ENCODE data around the gene HMGB4. TPM values are rescaled to one million over a fixed set of nuclear protein-coding genes. Genes with fewer than 3 reads are reported as not detected.

Gene HMGB4
- total and polyA plus RNA-seq, 3 donors from 2014 or later = 237 to 687 (median 622) TPM

DNA sequence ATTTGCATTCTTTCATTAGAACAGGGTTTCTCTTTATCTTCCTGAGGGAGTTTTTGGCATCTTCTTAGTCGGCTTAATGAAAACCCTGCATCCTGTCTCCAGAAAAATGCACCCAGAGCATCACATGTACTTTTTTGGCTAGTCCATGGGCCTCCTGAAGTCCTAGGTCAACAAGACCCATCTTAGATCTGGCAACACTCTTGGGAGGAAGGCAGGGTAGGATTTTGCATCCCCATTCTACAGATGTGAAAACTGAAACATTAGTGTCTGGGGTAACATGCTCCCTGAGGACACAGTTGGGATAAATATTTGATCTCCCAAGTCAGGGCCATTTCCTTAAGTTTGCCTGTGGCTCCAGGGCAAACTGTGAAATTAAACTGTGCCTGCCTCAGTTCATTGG is 40.0 kb upstream of the HMGB4 start:
- H3K4me1 ChIP-seq = no peaks in the 10 kb centered on the region
- H3K36me3 ChIP-seq (ENCODE audit: low read depth, missing control alignments) = no peaks in the 10 kb centered on the region
- H3K27me3 ChIP-seq = no peaks in the 10 kb centered on the region
- WGBS, 2 donors = 65 to 66% methylated on average over 1 of the region's 1 CpG
- no peaks in the 10 kb centered on the region for H3K9me3 ChIP-seq
- no peak overlapping the region for H3K27ac ChIP-seq
- no peak for DNase-seq
- no peak overlapping the region for H3K4me3 ChIP-seq
- no peak for TF ChIP-seq POLR2A (IDR thresholded peaks at IDR 0.05)
- TF ChIP-seq, protein P1, sequence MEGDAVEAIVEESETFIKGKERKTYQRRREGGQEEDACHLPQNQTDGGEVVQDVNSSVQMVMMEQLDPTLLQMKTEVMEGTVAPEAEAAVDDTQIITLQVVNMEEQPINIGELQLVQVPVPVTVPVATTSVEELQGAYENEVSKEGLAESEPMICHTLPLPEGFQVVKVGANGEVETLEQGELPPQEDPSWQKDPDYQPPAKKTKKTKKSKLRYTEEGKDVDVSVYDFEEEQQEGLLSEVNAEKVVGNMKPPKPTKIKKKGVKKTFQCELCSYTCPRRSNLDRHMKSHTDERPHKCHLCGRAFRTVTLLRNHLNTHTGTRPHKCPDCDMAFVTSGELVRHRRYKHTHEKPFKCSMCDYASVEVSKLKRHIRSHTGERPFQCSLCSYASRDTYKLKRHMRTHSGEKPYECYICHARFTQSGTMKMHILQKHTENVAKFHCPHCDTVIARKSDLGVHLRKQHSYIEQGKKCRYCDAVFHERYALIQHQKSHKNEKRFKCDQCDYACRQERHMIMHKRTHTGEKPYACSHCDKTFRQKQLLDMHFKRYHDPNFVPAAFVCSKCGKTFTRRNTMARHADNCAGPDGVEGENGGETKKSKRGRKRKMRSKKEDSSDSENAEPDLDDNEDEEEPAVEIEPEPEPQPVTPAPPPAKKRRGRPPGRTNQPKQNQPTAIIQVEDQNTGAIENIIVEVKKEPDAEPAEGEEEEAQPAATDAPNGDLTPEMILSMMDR (IDR thresholded peaks at IDR 0.05) = no peak
- intact Hi-C loops (cut with DNase I; ENCODE audit: low total_unique reads) = no loop called here

DNA sequence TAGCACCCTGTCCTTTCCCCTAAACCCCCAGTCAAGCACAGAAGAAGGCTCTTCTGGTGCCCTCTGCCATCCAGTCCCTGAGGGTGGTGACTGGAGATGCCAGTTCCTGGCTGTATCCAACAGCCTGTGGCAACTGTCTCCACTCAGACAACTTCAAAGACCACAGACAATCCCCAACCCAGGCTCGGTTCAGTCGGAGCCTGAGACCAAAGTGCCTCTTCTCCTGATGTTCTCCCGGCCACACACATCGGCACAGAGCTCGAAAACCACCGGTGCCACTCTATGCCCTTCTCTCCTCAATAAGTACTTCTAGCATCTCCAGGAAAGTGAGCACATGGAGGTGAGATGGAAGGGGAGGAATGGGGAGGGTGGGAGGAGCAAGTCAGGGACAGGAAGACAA is 39.6 kb upstream of the HMGB4 start:
- no peaks in the 10 kb centered on the region for H3K9me3 ChIP-seq
- intact Hi-C loops (cut with DNase I; ENCODE audit: low total_unique reads) = no loop called here

DNA sequence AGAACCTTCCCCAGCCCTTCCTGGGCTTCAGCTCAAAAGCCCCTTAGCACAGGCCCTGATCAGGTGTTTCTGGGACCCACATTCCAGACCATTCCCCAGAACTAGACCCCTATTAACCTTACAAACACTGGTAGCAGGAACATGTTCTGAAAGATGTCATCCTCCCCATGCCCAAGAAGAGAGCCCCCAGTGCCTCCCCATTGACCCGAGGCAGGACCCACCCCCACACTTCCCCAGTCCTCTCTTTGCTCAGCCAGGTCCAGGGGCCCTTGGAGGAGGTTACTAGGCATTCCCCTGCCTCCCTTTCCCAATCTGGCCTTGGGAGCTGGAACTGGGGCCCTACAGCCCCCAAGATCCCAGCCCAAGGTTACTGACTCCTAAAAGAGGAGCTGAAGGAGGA is 38.9 kb upstream of the HMGB4 start:
- no peaks in the 10 kb centered on the region for H3K36me3 ChIP-seq (ENCODE audit: low read depth, missing control alignments)
- H3K4me1 ChIP-seq = no peaks in the 10 kb centered on the region
- no peaks in the 10 kb centered on the region for H3K27me3 ChIP-seq
- intact Hi-C loops (cut with DNase I; ENCODE audit: low total_unique reads) = no loop called here
- WGBS, 2 donors = 74% methylated on average over 1 of the region's 1 CpG; no CpG with 5 or more reads in 1 of the 2 donors
- H3K27ac ChIP-seq = no peak overlapping the region
- H3K4me3 ChIP-seq = no peak overlapping the region
- TF ChIP-seq, protein P1 (IDR thresholded peaks at IDR 0.05) = no peak
- no peak for TF ChIP-seq POLR2A (IDR thresholded peaks at IDR 0.05)
- no peak for DNase-seq
- H3K9me3 ChIP-seq = no peaks in the 10 kb centered on the region

More for the DNA sequence above, 39.6 kb upstream of the HMGB4 start:
- no peaks in the 10 kb centered on the region for H3K36me3 ChIP-seq (ENCODE audit: low read depth, missing control alignments)
- H3K4me3 ChIP-seq = no peak overlapping the region
- H3K4me1 ChIP-seq = no peaks in the 10 kb centered on the region
- no peak for DNase-seq
- no peak for TF ChIP-seq POLR2A (IDR thresholded peaks at IDR 0.05)
- TF ChIP-seq, protein P1 (IDR thresholded peaks at IDR 0.05) = no peak
- H3K27ac ChIP-seq = no peak overlapping the region
- WGBS, 2 donors = 95 to 97% methylated on average over 6 of the region's 6 CpGs
- H3K27me3 ChIP-seq = no peaks in the 10 kb centered on the region

DNA sequence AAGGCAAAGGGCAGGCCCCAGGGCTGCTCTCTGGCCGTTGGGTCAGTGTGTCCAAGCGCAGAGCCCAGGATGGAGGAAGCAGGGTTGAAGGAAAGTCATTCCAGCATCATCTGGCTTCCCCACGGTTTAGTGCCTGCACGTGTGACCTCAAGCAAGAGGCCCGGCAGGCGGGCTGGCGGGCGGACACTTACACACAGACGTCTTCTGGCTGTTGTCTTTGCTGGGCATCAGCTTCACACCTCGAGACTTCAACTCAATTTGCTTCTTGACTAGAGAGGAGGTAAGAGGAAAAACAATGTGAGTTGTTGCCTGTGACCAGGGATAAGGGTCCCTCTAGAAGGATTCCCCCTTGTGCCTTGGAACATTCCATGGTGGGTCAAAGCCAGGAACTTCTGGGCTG is 38.4 kb upstream of the HMGB4 start:
- intact Hi-C loops (cut with DNase I; ENCODE audit: low total_unique reads) = no loop called here
- no peaks in the 10 kb centered on the region for H3K4me1 ChIP-seq
- no peaks in the 10 kb centered on the region for H3K27me3 ChIP-seq
- TF ChIP-seq, protein P1 (IDR thresholded peaks at IDR 0.05) = no peak
- no peak for TF ChIP-seq POLR2A (IDR thresholded peaks at IDR 0.05)
- H3K4me3 ChIP-seq = no peak overlapping the region
- no peak for DNase-seq
- no peaks in the 10 kb centered on the region for H3K36me3 ChIP-seq (ENCODE audit: low read depth, missing control alignments)
- 66 to 74% methylated on average over 10 of the region's 10 CpGs for WGBS, 2 donors
- H3K9me3 ChIP-seq = no peaks in the 10 kb centered on the region
- H3K27ac ChIP-seq = no peak overlapping the region

DNA sequence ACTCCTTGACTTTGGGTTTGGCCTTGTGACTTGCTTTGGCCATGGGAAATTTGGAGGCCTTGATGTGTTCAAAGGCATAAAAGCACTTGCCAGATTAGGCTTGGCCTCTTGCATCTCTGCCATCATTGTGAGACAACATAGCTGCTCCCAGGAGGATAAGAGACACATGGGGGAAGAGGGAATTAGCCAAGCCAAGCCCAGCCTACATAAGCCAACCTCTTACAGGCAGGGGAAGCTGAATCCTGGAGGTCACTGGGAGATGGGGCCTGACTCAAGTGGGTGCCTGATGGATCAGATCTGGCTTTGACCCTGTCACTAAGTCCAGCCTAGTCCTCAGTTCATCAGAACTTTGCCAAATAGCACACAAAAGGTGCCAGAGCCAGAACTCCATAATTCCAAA is 37.6 kb upstream of the HMGB4 start:
- H3K9me3 ChIP-seq = no peaks in the 10 kb centered on the region
- H3K4me1 ChIP-seq = no peaks in the 10 kb centered on the region
- TF ChIP-seq, protein P1 (IDR thresholded peaks at IDR 0.05) = no peak
- TF ChIP-seq POLR2A (IDR thresholded peaks at IDR 0.05) = no peak
- no peak overlapping the region for H3K4me3 ChIP-seq
- H3K27ac ChIP-seq = no peak overlapping the region
- intact Hi-C loops (cut with DNase I; ENCODE audit: low total_unique reads) = no loop called here
- H3K36me3 ChIP-seq (ENCODE audit: low read depth, missing control alignments) = no peaks in the 10 kb centered on the region
- DNase-seq = no peak
- H3K27me3 ChIP-seq = no peaks in the 10 kb centered on the region

All from testis (tissue), 3 donors.